ENCODE measurements around the gene PPM1D. TPM values are rescaled to one million over a fixed set of nuclear protein-coding genes. Genes with fewer than 3 reads are reported as not detected.

Gene PPM1D
- polyA plus RNA-seq, 1 of the 3 experiments (the other 2 are of a cell fraction), result 8.8 TPM

- TF ChIP-seq SMC3 (IDR thresholded peaks at IDR 0.05; ENCODE audit: low read depth, low read length), result no peak
- TF ChIP-seq FOXJ3 (CRISPR knock-in tag; IDR thresholded peaks at IDR 0.05), result no peak
- no peak for TF ChIP-seq RXRA (IDR thresholded peaks at IDR 0.05; ENCODE audit: borderline replicate concordance, low read depth)
Measured at GRCh38 chr17:60615840-60616239, 15.8 kb downstream of the PPM1D start (continued).

DNA sequence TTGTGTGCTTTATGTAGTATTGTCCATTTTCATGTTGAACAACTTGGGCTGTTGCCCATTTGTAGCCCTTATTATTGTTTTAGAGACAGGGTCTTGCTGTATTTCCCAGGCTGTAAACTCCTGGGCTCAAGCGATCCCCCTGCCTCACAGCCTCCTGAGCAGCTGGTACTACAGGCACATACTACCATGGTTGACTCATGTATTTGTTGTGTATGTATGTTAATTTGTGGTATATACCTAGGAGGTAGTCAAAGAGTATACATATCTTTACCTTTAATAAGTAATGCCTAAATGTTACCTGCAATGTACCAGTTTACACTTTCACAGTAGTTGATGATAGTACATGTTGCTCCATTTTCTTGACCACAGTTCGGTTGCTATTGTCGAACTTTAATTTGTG lies 18.1 kb downstream of the PPM1D start:
- no peak overlapping the region for H3K9ac ChIP-seq
- peaks cover 90% of the 10 kb centered on the region for H4K20me1 ChIP-seq (ENCODE audit: insufficient read depth)
- no peak overlapping the region for H3K27ac ChIP-seq (ENCODE audit: low read depth in 2 of 2, low read length in 1 of 2)
- ChIA-PET POLR2A (no interaction called here), CTCF (interaction anchor here (0.8 to 2.0 kb wide), 5 partner anchors 12 to 22 kb away, joined by 3 to 6 read pairs (median 3); no protein-coding TSS in a partner anchor)
- H3K36me3 ChIP-seq (replicated peaks in 1 of 2; ENCODE audit: control insufficient read depth in 1 of 2, insufficient read depth in 2 of 2, low read length in 1 of 2), result peaks cover 0 to 9% of the 10 kb centered on the region in 2 experiments
- H3K27me3 ChIP-seq (ENCODE audit: insufficient read depth), result no peaks in the 10 kb centered on the region
- no peaks in the 10 kb centered on the region for H3K9me2 ChIP-seq
- WGBS (ENCODE audit: low lambda C conversion rate), result 95% methylated on average over 3 of the region's 3 CpGs
- TF ChIP-seq FOSL2 (IDR thresholded peaks at IDR 0.05; ENCODE audit: borderline replicate concordance, low read depth), result no peak
- no peak for TF ChIP-seq TCF12 (IDR thresholded peaks at IDR 0.05)
- TF ChIP-seq USF1 (IDR thresholded peaks at IDR 0.05; ENCODE audit: borderline replicate concordance, low read depth), result no peak
- TF ChIP-seq EZH2phosphoT487 (IDR thresholded peaks at IDR 0.05; ENCODE audit: borderline replicate concordance, low read depth), result no peak
- no peak for TF ChIP-seq RAD21 (IDR thresholded peaks at IDR 0.05; ENCODE audit: low read length)
- TF ChIP-seq GABPA (IDR thresholded peaks at IDR 0.05; ENCODE audit: low read depth), result no peak
- no peak for TF ChIP-seq SMC3 (IDR thresholded peaks at IDR 0.05; ENCODE audit: low read depth, low read length)
- no peak for TF ChIP-seq FOXJ3 (CRISPR knock-in tag; IDR thresholded peaks at IDR 0.05)
- no peak for TF ChIP-seq POLR2AphosphoS5 (IDR thresholded peaks at IDR 0.05; ENCODE audit: low read depth, low read length)
- TF ChIP-seq, protein P1, sequence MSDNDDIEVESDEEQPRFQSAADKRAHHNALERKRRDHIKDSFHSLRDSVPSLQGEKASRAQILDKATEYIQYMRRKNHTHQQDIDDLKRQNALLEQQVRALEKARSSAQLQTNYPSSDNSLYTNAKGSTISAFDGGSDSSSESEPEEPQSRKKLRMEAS (IDR thresholded peaks at IDR 0.05; ENCODE audit: low read depth), result no peak
- no peak for TF ChIP-seq YY1 (IDR thresholded peaks at IDR 0.05; ENCODE audit: low read depth)
- TF ChIP-seq NRF1 (IDR thresholded peaks at IDR 0.05; ENCODE audit: low read depth, low read length), result no peak
- no peak for TF ChIP-seq RCOR1 (IDR thresholded peaks at IDR 0.05; ENCODE audit: low read length)
- TF ChIP-seq TEAD4 (IDR thresholded peaks at IDR 0.05; ENCODE audit: borderline replicate concordance, insufficient read depth), result no peak
- TF ChIP-seq, protein P2, sequence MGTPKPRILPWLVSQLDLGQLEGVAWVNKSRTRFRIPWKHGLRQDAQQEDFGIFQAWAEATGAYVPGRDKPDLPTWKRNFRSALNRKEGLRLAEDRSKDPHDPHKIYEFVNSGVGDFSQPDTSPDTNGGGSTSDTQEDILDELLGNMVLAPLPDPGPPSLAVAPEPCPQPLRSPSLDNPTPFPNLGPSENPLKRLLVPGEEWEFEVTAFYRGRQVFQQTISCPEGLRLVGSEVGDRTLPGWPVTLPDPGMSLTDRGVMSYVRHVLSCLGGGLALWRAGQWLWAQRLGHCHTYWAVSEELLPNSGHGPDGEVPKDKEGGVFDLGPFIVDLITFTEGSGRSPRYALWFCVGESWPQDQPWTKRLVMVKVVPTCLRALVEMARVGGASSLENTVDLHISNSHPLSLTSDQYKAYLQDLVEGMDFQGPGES (IDR thresholded peaks at IDR 0.05; ENCODE audit: low read depth, low read length), result no peak
- no peak for TF ChIP-seq TAF1 (IDR thresholded peaks at IDR 0.05; ENCODE audit: borderline replicate concordance, low read depth, low read length)
- no peak for TF ChIP-seq GATA2 (CRISPR knock-in tag; IDR thresholded peaks at IDR 0.05)
- no peak for TF ChIP-seq CHD2 (IDR thresholded peaks at IDR 0.05; ENCODE audit: low read length, partially characterized antibody)
- H3K4me1 ChIP-seq (ENCODE audit: control insufficient read depth in 1 of 2, insufficient read depth in 2 of 2, low read depth in 1 of 2, low read length in 1 of 2), result 0 out of 4 replicates have a peak, but pooled peaks cover 0 to 6% of the 10 kb centered on the region in 2 experiments
- no peaks in the 10 kb centered on the region for H3K9me3 ChIP-seq
- H3K4me2 ChIP-seq, result no peak overlapping the region
- no peak overlapping the region for H3K4me3 ChIP-seq (ENCODE audit: low read depth in 2 of 2, low read length in 1 of 2)
- no peak overlapping the region for H2AFZ ChIP-seq (ENCODE audit: low read depth)
- H3K79me2 ChIP-seq (ENCODE audit: insufficient read depth), result peaks cover 98% of the 10 kb centered on the region
- DNase-seq, result no peak
- peaks cover 20% of the 10 kb centered on the region for H3F3A ChIP-seq (replicated peaks; ENCODE audit: insufficient read depth)

Data from SK-N-SH (cell line).